ENCODE results near the gene SMAP2.

The SMAP2 gene

DNA sequence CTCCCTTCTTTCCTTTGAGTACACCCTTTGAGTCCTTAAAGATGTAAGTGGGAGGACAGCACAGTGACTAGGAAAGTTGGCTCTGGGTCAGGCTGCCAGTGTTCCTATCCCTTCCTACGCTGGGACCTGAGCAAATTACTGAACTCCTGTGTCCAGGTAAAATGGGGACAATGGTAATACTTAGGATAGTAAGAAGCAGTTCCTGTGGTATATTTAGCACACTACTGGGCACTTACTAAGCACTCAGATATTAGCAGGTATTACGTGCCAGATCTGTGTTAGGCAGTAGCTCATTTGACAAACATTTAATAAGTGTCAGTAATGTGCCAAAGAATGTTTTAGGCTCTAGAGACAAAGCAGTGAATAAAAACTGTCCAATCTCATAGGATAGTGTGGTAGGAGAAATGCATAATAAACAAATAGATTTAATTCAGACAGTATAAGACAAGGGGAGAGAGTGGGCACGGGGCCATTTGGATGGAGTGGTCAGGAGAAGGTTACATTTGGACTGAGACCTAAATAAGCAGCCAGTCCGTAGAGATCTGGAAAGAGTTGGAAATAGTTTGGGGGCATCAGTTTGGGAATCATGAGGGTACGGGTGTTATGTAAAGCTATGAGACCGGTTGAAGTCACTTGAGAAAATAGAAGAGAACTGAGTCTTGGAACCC lies 50.6 kb downstream of the SMAP2 start:
- H3K27ac ChIP-seq (ENCODE audit: low read depth, low read length): no peak overlapping the region
- H3K36me3 ChIP-seq (ENCODE audit: control insufficient read depth, insufficient read depth, low read length): no peaks in the 10 kb centered on the region
- H3K27me3 ChIP-seq (ENCODE audit: control insufficient read depth, insufficient read depth, low read length): no peaks in the 10 kb centered on the region
- no peaks in the 10 kb centered on the region for H3K4me1 ChIP-seq (ENCODE audit: control insufficient read depth, insufficient read depth, low read length)
- no peak overlapping the region for H3K4me3 ChIP-seq (ENCODE audit: low read depth, low read length)
- H3K9ac ChIP-seq (ENCODE audit: low read length): no peak overlapping the region
- H3K9me3 ChIP-seq (ENCODE audit: control insufficient read depth, insufficient read depth, low read depth, low read length): no peaks in the 10 kb centered on the region

DNA sequence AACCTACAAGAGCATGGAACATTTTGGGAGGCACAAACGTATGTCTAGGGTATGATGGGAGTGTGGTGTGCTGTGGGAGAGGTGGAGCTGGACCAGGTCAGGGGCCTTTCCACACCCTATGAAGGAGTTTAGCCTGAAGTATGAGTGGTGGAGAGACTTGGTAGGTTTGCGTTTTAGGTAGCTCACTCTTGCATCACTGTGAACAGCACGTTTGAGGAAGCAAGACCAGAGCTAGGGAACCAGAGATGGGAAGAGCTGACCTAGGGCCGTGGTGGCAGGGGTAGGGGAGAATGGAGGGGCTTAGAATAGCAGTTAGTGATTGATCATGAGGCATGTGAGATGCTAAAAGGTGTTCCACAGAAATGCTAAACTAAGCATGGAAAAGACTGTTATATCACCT lies 51.7 kb downstream of the SMAP2 start:
- no peaks in the 10 kb centered on the region for H3K27me3 ChIP-seq (ENCODE audit: control insufficient read depth, insufficient read depth, low read length)
- no peaks in the 10 kb centered on the region for H3K4me1 ChIP-seq (ENCODE audit: control insufficient read depth, insufficient read depth, low read length)

DNA sequence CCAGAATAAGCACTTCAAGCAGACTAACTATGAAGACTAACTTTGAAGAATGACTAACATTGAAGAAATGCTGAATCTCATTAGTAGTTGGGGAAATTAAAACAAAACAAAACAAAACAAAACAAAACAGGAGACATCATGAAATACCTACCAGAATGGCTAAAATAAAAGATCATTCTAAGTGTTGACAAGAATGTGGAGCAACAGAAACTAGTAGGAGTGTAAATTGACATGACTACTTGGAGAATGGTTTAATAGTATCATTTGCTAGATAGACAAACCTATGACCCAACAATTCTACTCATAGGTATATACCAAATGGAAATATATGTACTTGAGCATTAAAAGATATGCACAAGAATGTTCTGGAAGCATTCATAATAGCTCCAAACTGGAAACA lies 57.9 kb downstream of the SMAP2 start:
- H3K4me3 ChIP-seq (ENCODE audit: low read depth, low read length): no peak overlapping the region
- no peaks in the 10 kb centered on the region for H3K9me3 ChIP-seq (ENCODE audit: control insufficient read depth, insufficient read depth, low read depth, low read length)
- H3K9ac ChIP-seq (ENCODE audit: low read length): no peak overlapping the region
- no peaks in the 10 kb centered on the region for H3K36me3 ChIP-seq (ENCODE audit: control insufficient read depth, insufficient read depth, low read length)
- no peaks in the 10 kb centered on the region for H3K27me3 ChIP-seq (ENCODE audit: control insufficient read depth, insufficient read depth, low read length)
- H3K27ac ChIP-seq (ENCODE audit: low read depth, low read length): no peak overlapping the region
- no peaks in the 10 kb centered on the region for H3K4me1 ChIP-seq (ENCODE audit: control insufficient read depth, insufficient read depth, low read length)

More for the DNA sequence above, 51.7 kb downstream of the SMAP2 start:
- no peak overlapping the region for H3K9ac ChIP-seq (ENCODE audit: low read length)
- no peaks in the 10 kb centered on the region for H3K9me3 ChIP-seq (ENCODE audit: control insufficient read depth, insufficient read depth, low read depth, low read length)
- H3K27ac ChIP-seq (ENCODE audit: low read depth, low read length): no peak overlapping the region
- no peaks in the 10 kb centered on the region for H3K36me3 ChIP-seq (ENCODE audit: control insufficient read depth, insufficient read depth, low read length)
- H3K4me3 ChIP-seq (ENCODE audit: low read depth, low read length): no peak overlapping the region

GRCh38 chr1:40432644-40433390 lies 59.3 kb downstream of the SMAP2 start:
- no peaks in the 10 kb centered on the region for H3K27me3 ChIP-seq (ENCODE audit: control insufficient read depth, insufficient read depth, low read length)
- no peak overlapping the region for H3K4me3 ChIP-seq (ENCODE audit: low read depth, low read length)
- no peak overlapping the region for H3K27ac ChIP-seq (ENCODE audit: low read depth, low read length)
- no peaks in the 10 kb centered on the region for H3K4me1 ChIP-seq (ENCODE audit: control insufficient read depth, insufficient read depth, low read length)
- H3K9me3 ChIP-seq (ENCODE audit: control insufficient read depth, insufficient read depth, low read depth, low read length): no peaks in the 10 kb centered on the region
- no peaks in the 10 kb centered on the region for H3K36me3 ChIP-seq (ENCODE audit: control insufficient read depth, insufficient read depth, low read length)
- no peak overlapping the region for H3K9ac ChIP-seq (ENCODE audit: low read length)

DNA sequence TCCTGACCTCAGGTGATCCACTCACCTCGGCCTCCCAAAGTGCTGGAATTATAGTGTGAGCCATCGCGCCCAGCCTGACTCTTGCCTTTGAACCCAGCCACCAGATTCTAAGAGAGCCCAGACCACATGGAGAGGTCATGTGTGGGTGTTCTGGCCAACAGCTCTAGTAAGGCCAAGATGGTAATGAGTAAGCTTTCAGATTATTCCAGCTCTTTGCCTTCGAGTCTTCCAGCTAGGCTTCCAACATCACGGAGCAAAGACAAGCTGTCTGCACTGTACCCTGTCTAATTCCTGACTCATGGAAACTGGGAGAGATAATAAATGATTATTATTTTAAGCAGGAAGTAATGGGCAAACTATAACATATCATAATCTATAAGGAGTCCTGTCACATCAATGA lies 61.9 kb downstream of the SMAP2 start:
- no peaks in the 10 kb centered on the region for H3K36me3 ChIP-seq (ENCODE audit: control insufficient read depth, insufficient read depth, low read length)
- no peak overlapping the region for H3K27ac ChIP-seq (ENCODE audit: low read depth, low read length)
- no peaks in the 10 kb centered on the region for H3K9me3 ChIP-seq (ENCODE audit: control insufficient read depth, insufficient read depth, low read depth, low read length)
- no peak overlapping the region for H3K9ac ChIP-seq (ENCODE audit: low read length)
- no peaks in the 10 kb centered on the region for H3K27me3 ChIP-seq (ENCODE audit: control insufficient read depth, insufficient read depth, low read length)
- no peaks in the 10 kb centered on the region for H3K4me1 ChIP-seq (ENCODE audit: control insufficient read depth, insufficient read depth, low read length)
- no peak overlapping the region for H3K4me3 ChIP-seq (ENCODE audit: low read depth, low read length)

- Histone ChIP-seq H3K4me1 (ENCODE audit: control insufficient read depth, insufficient read depth, low read length) (no peaks in the 10 kb centered on the region), H3K27ac (ENCODE audit: low read depth, low read length) (no peak overlapping the region), H3K9me3 (ENCODE audit: control insufficient read depth, insufficient read depth, low read depth, low read length) (no peaks in the 10 kb centered on the region), H3K27me3 (ENCODE audit: control insufficient read depth, insufficient read depth, low read length) (no peaks in the 10 kb centered on the region), H3K9ac (ENCODE audit: low read length) (no peak overlapping the region), H3K4me3 (ENCODE audit: low read depth, low read length) (no peak overlapping the region), H3K36me3 (ENCODE audit: control insufficient read depth, insufficient read depth, low read length) (no peaks in the 10 kb centered on the region)
Measured at GRCh38 chr1:40435876-40436275, 62.3 kb downstream of the SMAP2 start.

DNA sequence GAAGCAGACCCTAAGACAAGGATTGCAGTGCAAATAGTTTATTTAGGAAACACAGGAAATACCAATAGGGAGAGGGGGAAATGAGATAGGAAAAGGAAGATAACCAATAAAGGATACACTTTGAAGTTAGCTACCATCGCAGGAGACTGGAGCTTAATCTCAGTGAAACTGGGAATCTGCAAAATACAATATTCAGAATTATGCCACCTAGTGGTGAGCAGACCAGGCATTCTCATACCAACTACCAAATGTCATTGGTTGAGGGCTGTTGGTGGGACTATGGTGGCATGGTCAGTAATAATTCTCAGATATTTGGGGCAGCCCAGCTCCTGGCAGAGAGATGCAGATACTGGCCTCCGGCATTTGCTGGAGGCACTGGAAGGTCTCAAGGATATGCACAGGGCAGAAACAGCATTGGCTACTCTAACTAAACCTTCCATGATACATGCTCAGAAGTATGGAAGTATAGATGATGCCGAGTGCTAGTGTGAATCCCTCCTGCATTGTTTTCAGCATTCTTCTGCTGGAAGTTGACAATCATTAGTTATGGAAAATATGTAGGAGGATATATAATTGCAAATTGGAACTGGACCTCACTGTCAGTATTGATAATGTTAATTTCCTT lies 65.0 kb downstream of the SMAP2 start:
- Histone ChIP-seq H3K4me1 (ENCODE audit: control insufficient read depth, insufficient read depth, low read length) (no peaks in the 10 kb centered on the region), H3K4me3 (ENCODE audit: low read depth, low read length) (no peak overlapping the region), H3K9ac (ENCODE audit: low read length) (no peak overlapping the region), H3K9me3 (ENCODE audit: control insufficient read depth, insufficient read depth, low read depth, low read length) (no peaks in the 10 kb centered on the region), H3K27ac (ENCODE audit: low read depth, low read length) (no peak overlapping the region), H3K27me3 (ENCODE audit: control insufficient read depth, insufficient read depth, low read length) (no peaks in the 10 kb centered on the region), H3K36me3 (ENCODE audit: control insufficient read depth, insufficient read depth, low read length) (no peaks in the 10 kb centered on the region)

GRCh38 chr1:40439247-40439646 lies 65.7 kb downstream of the SMAP2 start:
- Histone ChIP-seq H3K9ac (ENCODE audit: low read length) (no peak overlapping the region), H3K4me1 (ENCODE audit: control insufficient read depth, insufficient read depth, low read length) (no peaks in the 10 kb centered on the region), H3K9me3 (ENCODE audit: control insufficient read depth, insufficient read depth, low read depth, low read length) (no peaks in the 10 kb centered on the region), H3K36me3 (ENCODE audit: control insufficient read depth, insufficient read depth, low read length) (no peaks in the 10 kb centered on the region), H3K4me3 (ENCODE audit: low read depth, low read length) (no peak overlapping the region), H3K27ac (ENCODE audit: low read depth, low read length) (no peak overlapping the region), H3K27me3 (ENCODE audit: control insufficient read depth, insufficient read depth, low read length) (no peaks in the 10 kb centered on the region)

- H3K9me3 ChIP-seq (ENCODE audit: control insufficient read depth, insufficient read depth, low read depth, low read length): peaks cover 34% of the 10 kb centered on the region
- peaks cover 8% of the 10 kb centered on the region; the same call in 1 of the 2 replicates for H3K4me1 ChIP-seq (ENCODE audit: control insufficient read depth, insufficient read depth, low read length)
- peak within 1 kb of the TSS; percentile 79 for H3K9ac ChIP-seq (ENCODE audit: low read length)
- H3K4me3 ChIP-seq (ENCODE audit: low read depth, low read length): peak within 1 kb of the TSS; percentile 88
- H3K27me3 ChIP-seq (ENCODE audit: control insufficient read depth, insufficient read depth, low read length): no peaks in the 10 kb centered on the region
- H3K27ac ChIP-seq (ENCODE audit: low read depth, low read length): peak within 1 kb of the TSS; percentile 59; the same call in 1 of the 2 replicates
- H3K36me3 ChIP-seq (ENCODE audit: control insufficient read depth, insufficient read depth, low read length): peaks cover 11% of the 10 kb centered on the region
Measured at GRCh38 chr1:40449684-40450494, 76.4 kb downstream of the SMAP2 start, which contains the start of gene ZFP69B. TSS of gene ZFP69B (plus strand) at chr1:40450476. CDS start at chr1:40450962, 486 bp downstream.

GRCh38 chr1:40450495-40451237 lies 77.1 kb downstream of the SMAP2 start:
- H3K4me1 ChIP-seq (ENCODE audit: control insufficient read depth, insufficient read depth, low read length): peaks cover 8% of the 10 kb centered on the region; the same call in 1 of the 2 replicates
- H3K27me3 ChIP-seq (ENCODE audit: control insufficient read depth, insufficient read depth, low read length): no peaks in the 10 kb centered on the region
- peak overlapping the region; percentile 88 for H3K4me3 ChIP-seq (ENCODE audit: low read depth, low read length)
- H3K9ac ChIP-seq (ENCODE audit: low read length): peak overlapping the region; percentile 79
- peaks cover 17% of the 10 kb centered on the region for H3K36me3 ChIP-seq (ENCODE audit: control insufficient read depth, insufficient read depth, low read length)
- H3K9me3 ChIP-seq (ENCODE audit: control insufficient read depth, insufficient read depth, low read depth, low read length): peaks cover 35% of the 10 kb centered on the region
- 0 out of 2 replicates have a peak overlapping the region, but pooled peaks have one; percentile 59 for H3K27ac ChIP-seq (ENCODE audit: low read depth, low read length)
